HepG2 (cell line): ENCODE results near the gene ZNF557. TPM values are rescaled to one million over a fixed set of nuclear protein-coding genes. Genes with fewer than 3 reads are reported as not detected.

Experiments used
- FOXK2 ChIP-seq: fragments of 450-650 bp; IDR thresholded peaks from 2 replicates; pipeline ENCODE4 v1.6.1; 2016
- FOXM1 ChIP-seq: sonication (generic); formaldehyde crosslinking; IDR thresholded peaks from 2 replicates; pipeline ENCODE4 v1.5.0; 2020; ENCODE audit warnings: missing genetic modification reagents
- GATAD2A ChIP-seq: IDR thresholded peaks from 2 replicates; pipeline ENCODE4 v1.6.1; 2016
- KMT2B ChIP-seq: IDR thresholded peaks from 2 replicates; pipeline ENCODE4 v1.6.1; 2016; ENCODE audit warnings: missing genetic modification reagents, missing compliant biosample characterization
- NFRKB ChIP-seq: fragments of 450-650 bp; IDR thresholded peaks from 2 replicates; pipeline ENCODE4 v1.6.1; 2017
- ONECUT2 ChIP-seq: sonication (generic); formaldehyde crosslinking; IDR thresholded peaks from 2 replicates; pipeline ENCODE4 v1.4.0; 2020; ENCODE audit warnings: missing genetic modification reagents
- PRMT3 ChIP-seq: sonication (generic); formaldehyde crosslinking; IDR thresholded peaks from 2 replicates; pipeline ENCODE4 v1.8.1; 2022; ENCODE audit warnings: low read depth, mild to moderate bottlenecking, moderate library complexity, missing genetic modification reagents, borderline replicate concordance
- SP2 ChIP-seq: sonication (generic); formaldehyde crosslinking; IDR thresholded peaks from 2 replicates; pipeline ENCODE4 v1.5.1; 2020; ENCODE audit warnings: mild to moderate bottlenecking, missing genetic modification reagents
- SRSF9 ChIP-seq: fragments of 200-400 bp; formaldehyde crosslinking; IDR thresholded peaks from 2 replicates; pipeline ENCODE4 v1.6.1; 2018; ENCODE audit warnings: borderline replicate concordance, mild to moderate bottlenecking, low read depth, low read length; ENCODE audit not compliant: insufficient read depth, poor library complexity, severe bottlenecking
- TARDBP ChIP-seq: sonication (generic); formaldehyde crosslinking; IDR thresholded peaks from 2 replicates; pipeline ENCODE4 v1.8.0; 2022; ENCODE audit warnings: mild to moderate bottlenecking, missing genetic modification reagents
- YY1 ChIP-seq: IDR thresholded peaks from 2 replicates; pipeline ENCODE4 v1.6.1; 2011; ENCODE audit warnings: low read length, low read depth, moderate library complexity, mild to moderate bottlenecking; ENCODE audit not compliant: insufficient read depth, insufficient replicate concordance
- ZNF160 ChIP-seq: sonication (generic); formaldehyde crosslinking; IDR thresholded peaks from 2 replicates; pipeline ENCODE4 v1.8.0; 2022; ENCODE audit warnings: mild to moderate bottlenecking, inconsistent platforms, missing genetic modification reagents
- ZNF550 ChIP-seq: sonication (generic); formaldehyde crosslinking; IDR thresholded peaks from 2 replicates; pipeline ENCODE4 v1.4.0; 2020; ENCODE audit warnings: mild to moderate bottlenecking, missing genetic modification reagents, borderline replicate concordance
- ZNF703 ChIP-seq: sonication (generic); formaldehyde crosslinking; IDR thresholded peaks from 2 replicates; pipeline ENCODE4 v1.5.1; 2020; ENCODE audit warnings: missing genetic modification reagents, mild to moderate bottlenecking, moderate library complexity, borderline replicate concordance
- ZNF772 ChIP-seq: sonication (generic); formaldehyde crosslinking; IDR thresholded peaks from 2 replicates; pipeline ENCODE4 v1.5.0; 2020; ENCODE audit warnings: mild to moderate bottlenecking, missing genetic modification reagents
- polyA plus RNA-seq, 8 experiments: library from polyadenylated mRNA; depleted of rRNA in 3 of 8; stranded (reverse) in 7 of 8; unstranded in 1 of 8; fragments of >200 nt; fragmentation: Illumina TruSeq in 4 of 8; extraction: Trizol in 4 of 8; gene quantifications; 2 replicates each; pipeline versions ENCODE4 v1.2.1 to v1.2.3, GENCODE V29; 2011 to 2016; ENCODE audit warnings: low read depth in 4 of 8, missing spikeins in 1 of 8, mixed read lengths in 1 of 8; ENCODE audit not compliant: insufficient read depth in 1 of 8
- total RNA-seq, 5 experiments: library from RNA; depleted of rRNA; stranded (reverse); fragments of >200 nt; fragmentation: Illumina TruSeq; extraction: Trizol; gene quantifications; 2 replicates each; pipeline ENCODE4 v1.2.3, GENCODE V29; 2016; ENCODE audit warnings: low read depth in 1 of 5
- TF ChIP-seq, protein P1 (sequence below): sonication (generic); formaldehyde crosslinking; IDR thresholded peaks from 2 replicates; pipeline ENCODE4 v1.4.0; 2020; ENCODE audit warnings: mild to moderate bottlenecking, missing genetic modification reagents
- TF ChIP-seq, protein P2 (sequence below): sonication (generic); formaldehyde crosslinking; IDR thresholded peaks from 2 replicates; pipeline ENCODE4 v1.4.0; 2020; ENCODE audit warnings: missing genetic modification reagents, borderline replicate concordance
- TF ChIP-seq, protein P3 (sequence below): sonication (generic); formaldehyde crosslinking; IDR thresholded peaks from 2 replicates; pipeline ENCODE4 v1.9.0; 2021; ENCODE audit warnings: missing genetic modification reagents, borderline replicate concordance

The ZNF557 gene
- total and polyA plus RNA-seq, 2 of the 13 experiments (the other 11 are each of a cell fraction or from before 2014, with no cell fraction given) = 2.1 to 7.8 TPM

DNA sequence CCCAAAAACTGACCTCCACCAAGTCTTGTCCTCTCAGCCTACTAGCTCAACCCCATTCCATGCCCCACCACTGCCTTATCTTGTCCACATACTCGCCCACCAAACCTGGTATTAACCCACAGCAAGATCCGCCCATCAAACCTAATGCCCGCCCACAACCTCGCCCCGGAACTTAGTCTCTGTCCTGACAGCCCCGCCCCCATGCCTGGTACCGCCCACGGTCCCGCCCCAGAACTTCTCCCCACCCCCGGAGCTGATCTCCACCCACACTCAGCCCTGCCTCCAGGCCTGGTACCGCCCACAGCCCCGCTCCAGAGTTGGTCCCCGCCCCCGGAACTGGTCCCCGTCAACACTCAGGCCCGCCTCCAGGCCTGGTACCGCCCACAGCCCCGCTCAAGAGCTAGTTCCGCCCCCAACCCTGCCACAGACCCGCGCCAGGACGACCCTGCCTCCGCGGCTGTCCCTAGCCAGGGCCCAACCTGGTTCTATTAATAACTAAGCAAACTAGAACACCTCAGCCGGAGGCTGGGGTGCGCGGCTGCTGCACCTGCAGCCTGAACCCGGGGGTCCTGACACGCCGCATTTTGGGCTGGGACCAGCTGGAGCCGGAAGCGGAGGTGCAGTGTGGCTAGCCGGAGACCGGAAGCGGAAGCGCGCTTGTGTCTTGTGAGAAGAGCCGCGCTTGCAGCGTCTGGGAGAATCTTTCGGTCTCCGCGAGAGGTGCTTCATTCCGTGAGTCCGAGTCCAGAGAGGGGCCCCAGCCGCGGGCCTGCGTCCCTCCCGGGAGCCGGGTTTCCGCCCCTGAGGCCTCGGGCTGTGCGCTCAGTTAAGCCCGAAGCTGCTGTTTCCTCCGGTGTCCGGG is at the start of gene ZNF557 (continued):
- TF ChIP-seq FOXM1 (CRISPR knock-in tag) (no peak), ONECUT2 (no peak), KMT2B (CRISPR knock-in tag) (no peak; the same call in 1 of the 2 replicates), ZNF772 (CRISPR knock-in tag) (0 out of 2 replicates have a peak, but pooled peaks have one; percentile 18), SRSF9 (no peak), NFRKB (no peak), ZNF160 (CRISPR knock-in tag) (no peak), YY1 (peak; percentile 28), SP2 (CRISPR knock-in tag) (peak; percentile 75), FOXK2 (no peak), GATAD2A (CRISPR knock-in tag) (no peak), TARDBP (CRISPR knock-in tag) (peak; percentile 44; the same call in 1 of the 2 replicates), ZNF703 (no peak), PRMT3 (no peak), ZNF550 (CRISPR knock-in tag) (no peak)
- TF ChIP-seq, protein P1, sequence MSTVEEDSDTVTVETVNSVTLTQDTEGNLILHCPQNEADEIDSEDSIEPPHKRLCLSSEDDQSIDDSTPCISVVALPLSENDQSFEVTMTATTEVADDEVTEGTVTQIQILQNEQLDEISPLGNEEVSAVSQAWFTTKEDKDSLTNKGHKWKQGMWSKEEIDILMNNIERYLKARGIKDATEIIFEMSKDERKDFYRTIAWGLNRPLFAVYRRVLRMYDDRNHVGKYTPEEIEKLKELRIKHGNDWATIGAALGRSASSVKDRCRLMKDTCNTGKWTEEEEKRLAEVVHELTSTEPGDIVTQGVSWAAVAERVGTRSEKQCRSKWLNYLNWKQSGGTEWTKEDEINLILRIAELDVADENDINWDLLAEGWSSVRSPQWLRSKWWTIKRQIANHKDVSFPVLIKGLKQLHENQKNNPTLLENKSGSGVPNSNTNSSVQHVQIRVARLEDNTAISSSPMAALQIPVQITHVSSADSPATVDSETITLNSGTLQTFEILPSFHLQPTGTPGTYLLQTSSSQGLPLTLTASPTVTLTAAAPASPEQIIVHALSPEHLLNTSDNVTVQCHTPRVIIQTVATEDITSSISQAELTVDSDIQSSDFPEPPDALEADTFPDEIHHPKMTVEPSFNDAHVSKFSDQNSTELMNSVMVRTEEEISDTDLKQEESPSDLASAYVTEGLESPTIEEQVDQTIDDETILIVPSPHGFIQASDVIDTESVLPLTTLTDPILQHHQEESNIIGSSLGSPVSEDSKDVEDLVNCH (CRISPR knock-in tag) = no peak
- TF ChIP-seq, protein P2, sequence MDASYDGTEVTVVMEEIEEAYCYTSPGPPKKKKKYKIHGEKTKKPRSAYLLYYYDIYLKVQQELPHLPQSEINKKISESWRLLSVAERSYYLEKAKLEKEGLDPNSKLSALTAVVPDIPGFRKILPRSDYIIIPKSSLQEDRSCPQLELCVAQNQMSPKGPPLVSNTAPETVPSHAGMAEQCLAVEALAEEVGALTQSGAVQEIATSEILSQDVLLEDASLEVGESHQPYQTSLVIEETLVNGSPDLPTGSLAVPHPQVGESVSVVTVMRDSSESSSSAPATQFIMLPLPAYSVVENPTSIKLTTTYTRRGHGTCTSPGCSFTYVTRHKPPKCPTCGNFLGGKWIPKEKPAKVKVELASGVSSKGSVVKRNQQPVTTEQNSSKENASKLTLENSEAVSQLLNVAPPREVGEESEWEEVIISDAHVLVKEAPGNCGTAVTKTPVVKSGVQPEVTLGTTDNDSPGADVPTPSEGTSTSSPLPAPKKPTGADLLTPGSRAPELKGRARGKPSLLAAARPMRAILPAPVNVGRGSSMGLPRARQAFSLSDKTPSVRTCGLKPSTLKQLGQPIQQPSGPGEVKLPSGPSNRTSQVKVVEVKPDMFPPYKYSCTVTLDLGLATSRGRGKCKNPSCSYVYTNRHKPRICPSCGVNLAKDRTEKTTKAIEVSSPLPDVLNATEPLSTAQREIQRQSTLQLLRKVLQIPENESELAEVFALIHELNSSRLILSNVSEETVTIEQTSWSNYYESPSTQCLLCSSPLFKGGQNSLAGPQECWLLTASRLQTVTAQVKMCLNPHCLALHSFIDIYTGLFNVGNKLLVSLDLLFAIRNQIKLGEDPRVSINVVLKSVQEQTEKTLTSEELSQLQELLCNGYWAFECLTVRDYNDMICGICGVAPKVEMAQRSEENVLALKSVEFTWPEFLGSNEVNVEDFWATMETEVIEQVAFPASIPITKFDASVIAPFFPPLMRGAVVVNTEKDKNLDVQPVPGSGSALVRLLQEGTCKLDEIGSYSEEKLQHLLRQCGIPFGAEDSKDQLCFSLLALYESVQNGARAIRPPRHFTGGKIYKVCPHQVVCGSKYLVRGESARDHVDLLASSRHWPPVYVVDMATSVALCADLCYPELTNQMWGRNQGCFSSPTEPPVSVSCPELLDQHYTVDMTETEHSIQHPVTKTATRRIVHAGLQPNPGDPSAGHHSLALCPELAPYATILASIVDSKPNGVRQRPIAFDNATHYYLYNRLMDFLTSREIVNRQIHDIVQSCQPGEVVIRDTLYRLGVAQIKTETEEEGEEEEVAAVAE (CRISPR knock-in tag) = no peak
- TF ChIP-seq, protein P3, sequence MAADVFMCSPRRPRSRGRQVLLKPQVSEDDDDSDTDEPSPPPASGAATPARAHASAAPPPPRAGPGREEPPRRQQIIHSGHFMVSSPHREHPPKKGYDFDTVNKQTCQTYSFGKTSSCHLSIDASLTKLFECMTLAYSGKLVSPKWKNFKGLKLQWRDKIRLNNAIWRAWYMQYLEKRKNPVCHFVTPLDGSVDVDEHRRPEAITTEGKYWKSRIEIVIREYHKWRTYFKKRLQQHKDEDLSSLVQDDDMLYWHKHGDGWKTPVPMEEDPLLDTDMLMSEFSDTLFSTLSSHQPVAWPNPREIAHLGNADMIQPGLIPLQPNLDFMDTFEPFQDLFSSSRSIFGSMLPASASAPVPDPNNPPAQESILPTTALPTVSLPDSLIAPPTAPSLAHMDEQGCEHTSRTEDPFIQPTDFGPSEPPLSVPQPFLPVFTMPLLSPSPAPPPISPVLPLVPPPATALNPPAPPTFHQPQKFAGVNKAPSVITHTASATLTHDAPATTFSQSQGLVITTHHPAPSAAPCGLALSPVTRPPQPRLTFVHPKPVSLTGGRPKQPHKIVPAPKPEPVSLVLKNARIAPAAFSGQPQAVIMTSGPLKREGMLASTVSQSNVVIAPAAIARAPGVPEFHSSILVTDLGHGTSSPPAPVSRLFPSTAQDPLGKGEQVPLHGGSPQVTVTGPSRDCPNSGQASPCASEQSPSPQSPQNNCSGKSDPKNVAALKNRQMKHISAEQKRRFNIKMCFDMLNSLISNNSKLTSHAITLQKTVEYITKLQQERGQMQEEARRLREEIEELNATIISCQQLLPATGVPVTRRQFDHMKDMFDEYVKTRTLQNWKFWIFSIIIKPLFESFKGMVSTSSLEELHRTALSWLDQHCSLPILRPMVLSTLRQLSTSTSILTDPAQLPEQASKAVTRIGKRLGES (CRISPR knock-in tag) = no peak
